Esophagus squamous epithelium (tissue), 5 donors: ENCODE data around the gene HOXA10. TPM values are rescaled to one million over a fixed set of nuclear protein-coding genes. Genes with fewer than 3 reads are reported as not detected.
A peak's percentile ranks its signal among the peaks of the same experiment; 100 is the strongest.

ENCODE experiments used
- DNase-seq: peaks from one replicate; lab custom pipeline; 2025; lab: John Stamatoyannopoulos, UW
- H3K27ac ChIP-seq, 4 donors: fragments of 200-600 bp; sonication (generic); one replicate each; pipeline ENCODE4 v1.5.1; 2016 to 2019; ENCODE audit warnings: mild to moderate bottlenecking in 1 of 4
- H3K27me3 ChIP-seq, 4 donors: fragments of 200-600 bp; sonication (generic); 1 replicate in 3 of 4; 2 replicates in 1 of 4; pipeline versions ENCODE4 v1.5.1 to v1.6.0; 2017 to 2021; ENCODE audit warnings: antibody characterized with exemption in 1 of 4
- H3K36me3 ChIP-seq, 3 donors: fragments of 200-600 bp; sonication (generic); one replicate each; pipeline ENCODE4 v1.5.1; 2016 to 2019
- H3K4me1 ChIP-seq, 3 donors: fragments of 200-600 bp; sonication (generic); one replicate each; pipeline ENCODE4 v1.5.1; 2017 to 2019
- H3K4me3 ChIP-seq, 4 donors: fragments of 200-600 bp; sonication (generic); 1 replicate in 3 of 4; 2 replicates in 1 of 4; pipeline ENCODE4 v1.5.1; 2016 to 2019; ENCODE audit warnings: mild to moderate bottlenecking in 2 of 4, moderate library complexity in 1 of 4
- H3K9me3 ChIP-seq, 3 donors: fragments of 200-600 bp; sonication (generic); one replicate each; pipeline ENCODE4 v1.5.1; 2016 to 2019
- POLR2A ChIP-seq, 4 donors: fragments of 450-650 bp; IDR thresholded peaks; one replicate each; pipeline ENCODE4 v1.6.1; 2017; ENCODE audit warnings: antibody characterized with exemption in 4 of 4, mild to moderate bottlenecking in 4 of 4, moderate library complexity in 3 of 4
- WGBS, 2 donors: methylation state at CpG; one replicate each; pipeline ENCODE4 v1.1.5; 2018; 5-methylcytosine and 5-hydroxymethylcytosine counted together
- intact Hi-C: fragments of 100-400 bp; cut with DNase I; formaldehyde crosslinking; loops from one replicate; pipeline ENCODE4 v1.15.0; 2022
- total RNA-seq, 4 donors: library from RNA; depleted of rRNA; stranded (reverse); fragments of >200 nt; gene quantifications; one replicate each; pipeline ENCODE4 v1.1.0, GENCODE V29; 2016
- TF ChIP-seq, protein P1 (sequence below), 6 experiments: fragments of 450-650 bp in 4 of 6; fragments of 200-600 bp in 2 of 6; sonication (generic) in 2 of 6; IDR thresholded peaks; one replicate each; pipeline ENCODE4 v1.5.1; 2016 to 2019; ENCODE audit warnings: antibody characterized with exemption in 6 of 6, mild to moderate bottlenecking in 4 of 6, moderate library complexity in 4 of 6
- donor health status: DM: yes; HTN: yes; CAD: no.

Gene HOXA10
- total RNA-seq, 4 donors from 2014 or later = not detected

DNA sequence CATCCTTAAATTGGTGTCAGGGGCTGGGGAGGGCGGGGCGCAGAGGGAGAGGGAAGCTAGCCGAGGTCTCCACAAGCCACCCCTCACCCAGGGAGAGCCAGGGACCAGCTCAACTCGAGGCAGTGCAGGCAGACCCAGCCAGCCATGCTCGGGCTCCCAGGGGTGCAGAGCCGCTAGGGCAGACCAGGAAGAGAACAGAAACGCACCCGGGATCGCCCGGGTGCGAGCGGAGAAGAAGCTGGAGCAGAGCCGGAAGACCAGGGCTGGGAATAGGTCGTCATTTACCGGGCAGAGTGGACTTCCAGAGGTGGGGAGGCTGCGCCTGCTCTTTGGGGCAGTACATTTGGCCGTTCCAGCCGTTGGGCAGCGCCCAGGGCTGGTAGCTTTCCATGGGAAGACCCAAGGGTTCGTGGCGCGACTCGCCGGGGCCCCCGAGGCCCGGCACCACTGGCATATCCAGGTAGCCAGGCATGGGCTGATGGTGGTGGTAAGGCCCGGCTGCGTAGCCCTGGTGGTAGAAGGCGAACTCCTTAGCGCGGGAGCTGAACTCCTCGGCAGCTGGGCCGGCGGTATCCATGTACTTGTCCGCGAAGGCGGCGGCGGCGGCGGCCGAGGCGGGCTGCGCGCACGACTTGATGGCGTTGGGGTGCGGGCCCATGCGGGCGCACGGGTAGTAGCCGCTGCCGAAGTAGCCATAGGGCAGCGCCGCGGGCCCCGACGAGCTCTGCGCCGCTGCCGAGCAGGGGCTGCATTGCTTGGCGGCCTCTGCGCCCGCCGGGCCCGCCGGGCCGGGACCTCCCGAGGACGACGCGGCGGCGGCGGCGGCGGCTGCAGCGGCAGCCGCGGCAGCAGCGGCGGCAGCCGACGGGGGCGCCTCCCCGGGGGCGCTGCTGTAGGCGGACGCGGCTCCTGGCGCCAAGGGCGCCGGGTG, 25.0 kb upstream of the HOXA10 start:
- Histone ChIP-seq H3K9me3 (no peaks in the 10 kb centered on the region), H3K27ac (no peak overlapping the region), H3K27me3 (peaks cover 48 to 100% (median 71%) of the 10 kb centered on the region in 4 donors), H3K36me3 (no peaks in the 10 kb centered on the region), H3K4me3 (peak overlapping the region in 2 of 4 donors; percentile 44 to 62), H3K4me1 (peaks cover 20 to 49% (median 34%) of the 10 kb centered on the region in 3 donors)
- 4 to 19% methylated on average over 2 to 14 of the region's 93 CpGs for WGBS, 2 donors
- DNase-seq = no peak
- intact Hi-C loops = loop anchor here (10.0 kb wide), 1 partner anchor 816 kb away; no protein-coding TSS in a partner anchor
- TF ChIP-seq POLR2A (IDR thresholded peaks at IDR 0.05) = no peak
- TF ChIP-seq, protein P1, sequence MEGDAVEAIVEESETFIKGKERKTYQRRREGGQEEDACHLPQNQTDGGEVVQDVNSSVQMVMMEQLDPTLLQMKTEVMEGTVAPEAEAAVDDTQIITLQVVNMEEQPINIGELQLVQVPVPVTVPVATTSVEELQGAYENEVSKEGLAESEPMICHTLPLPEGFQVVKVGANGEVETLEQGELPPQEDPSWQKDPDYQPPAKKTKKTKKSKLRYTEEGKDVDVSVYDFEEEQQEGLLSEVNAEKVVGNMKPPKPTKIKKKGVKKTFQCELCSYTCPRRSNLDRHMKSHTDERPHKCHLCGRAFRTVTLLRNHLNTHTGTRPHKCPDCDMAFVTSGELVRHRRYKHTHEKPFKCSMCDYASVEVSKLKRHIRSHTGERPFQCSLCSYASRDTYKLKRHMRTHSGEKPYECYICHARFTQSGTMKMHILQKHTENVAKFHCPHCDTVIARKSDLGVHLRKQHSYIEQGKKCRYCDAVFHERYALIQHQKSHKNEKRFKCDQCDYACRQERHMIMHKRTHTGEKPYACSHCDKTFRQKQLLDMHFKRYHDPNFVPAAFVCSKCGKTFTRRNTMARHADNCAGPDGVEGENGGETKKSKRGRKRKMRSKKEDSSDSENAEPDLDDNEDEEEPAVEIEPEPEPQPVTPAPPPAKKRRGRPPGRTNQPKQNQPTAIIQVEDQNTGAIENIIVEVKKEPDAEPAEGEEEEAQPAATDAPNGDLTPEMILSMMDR (IDR thresholded peaks at IDR 0.05) = no peak

- 20% methylated on average over 14 to 25 of the region's 29 CpGs for WGBS, 2 donors
- Histone ChIP-seq H3K36me3 (no peaks in the 10 kb centered on the region), H3K4me3 (no peak overlapping the region), H3K9me3 (no peaks in the 10 kb centered on the region), H3K4me1 (peaks cover 21 to 54% (median 35%) of the 10 kb centered on the region in 3 donors), H3K27ac (no peak overlapping the region), H3K27me3 (peaks cover 42 to 100% (median 72%) of the 10 kb centered on the region in 4 donors)
- no peak for DNase-seq
- TF ChIP-seq, protein P1 (IDR thresholded peaks at IDR 0.05) = no peak
- TF ChIP-seq POLR2A (IDR thresholded peaks at IDR 0.05) = no peak
- intact Hi-C loops = loop anchor here (10.0 kb wide), 1 partner anchor 817 kb away; no protein-coding TSS in a partner anchor
Measured at GRCh38 chr7:27198138-27198841, 24.2 kb upstream of the HOXA10 start.

DNA sequence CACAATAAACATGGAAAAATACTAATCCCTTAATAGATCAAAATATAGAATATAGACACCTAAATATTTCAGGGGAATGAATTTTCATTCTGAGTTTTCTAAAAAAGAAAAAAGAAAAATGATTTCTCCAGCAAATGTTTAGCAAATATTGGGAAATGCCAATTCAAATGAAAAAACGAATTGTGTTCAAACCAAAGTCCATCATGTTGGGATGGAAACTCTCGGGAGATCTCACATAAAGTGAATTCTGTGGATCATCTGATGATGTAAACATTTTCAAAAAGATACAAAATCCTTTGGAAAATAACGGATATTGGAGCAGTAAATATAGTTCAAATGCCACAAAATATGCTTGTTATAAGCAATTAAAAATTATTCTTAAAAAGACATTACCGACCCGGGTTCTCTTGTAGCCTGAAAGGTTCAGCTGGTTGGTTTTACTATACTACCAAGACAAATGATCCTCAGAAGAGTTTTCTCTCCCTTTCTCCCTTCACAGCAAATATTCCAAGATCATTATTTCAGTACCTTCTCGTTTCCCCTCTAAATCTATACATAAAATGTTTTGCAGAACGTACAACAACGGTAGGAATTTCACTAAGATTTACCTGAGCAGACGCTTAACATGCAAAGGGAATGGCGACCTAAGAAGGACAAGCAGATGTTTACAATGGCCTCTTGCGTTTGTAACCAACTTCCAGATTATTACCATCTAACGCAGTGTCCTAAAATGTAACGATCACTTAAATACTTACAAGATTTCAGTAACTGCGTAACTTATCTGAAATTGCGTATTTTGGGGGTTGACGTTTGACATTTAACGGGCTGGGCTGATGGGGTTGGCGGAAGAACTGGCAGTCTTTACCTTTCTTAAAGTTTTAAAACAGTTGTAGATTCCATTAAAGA, 23.3 kb upstream of the HOXA10 start:
- DNase-seq = no peak
- WGBS, 2 donors = 32 to 40% methylated on average over 18 of the region's 18 CpGs
- no peak for TF ChIP-seq POLR2A (IDR thresholded peaks at IDR 0.05)
- TF ChIP-seq, protein P1 (IDR thresholded peaks at IDR 0.05) = no peak
- peaks cover 27 to 62% (median 43%) of the 10 kb centered on the region in 3 donors for H3K4me1 ChIP-seq
- no peaks in the 10 kb centered on the region for H3K36me3 ChIP-seq
- H3K27me3 ChIP-seq = peaks cover 42 to 100% (median 70%) of the 10 kb centered on the region in 4 donors
- H3K27ac ChIP-seq = no peak overlapping the region
- H3K9me3 ChIP-seq = no peaks in the 10 kb centered on the region
- intact Hi-C loops = loop anchor here (10.0 kb wide), 1 partner anchor 817 kb away; no protein-coding TSS in a partner anchor
- no peak overlapping the region for H3K4me3 ChIP-seq

DNA sequence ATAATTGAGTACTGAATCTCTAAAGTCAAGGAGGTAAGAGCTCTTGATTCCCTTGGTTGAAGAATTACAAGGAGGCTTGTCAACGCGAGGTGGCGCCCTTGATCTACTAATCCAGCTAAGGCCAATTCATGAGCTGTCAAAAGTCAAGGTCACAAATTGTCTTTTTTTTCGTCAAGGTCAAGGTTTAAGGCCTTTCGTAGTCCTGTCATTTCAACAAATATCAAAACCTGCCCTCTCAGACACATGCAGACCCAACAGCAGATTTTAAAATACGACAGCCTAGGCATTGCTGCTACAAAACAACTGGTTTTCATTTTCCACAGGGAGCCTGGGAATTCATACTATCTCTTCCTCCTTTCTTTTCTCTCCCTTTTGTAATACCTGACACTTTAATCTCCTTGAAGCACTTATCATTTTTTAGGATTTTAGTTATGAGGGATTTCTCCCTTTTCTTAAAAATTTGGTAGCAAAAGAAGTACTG, 22.2 kb upstream of the HOXA10 start:
- H3K27me3 ChIP-seq = peaks cover 41 to 100% (median 70%) of the 10 kb centered on the region in 4 donors
- H3K36me3 ChIP-seq = no peaks in the 10 kb centered on the region
- no peaks in the 10 kb centered on the region for H3K9me3 ChIP-seq
- DNase-seq = no peak
- intact Hi-C loops = loop anchor here (10.0 kb wide), 1 partner anchor 818 kb away; no protein-coding TSS in a partner anchor
- TF ChIP-seq, protein P1 (IDR thresholded peaks at IDR 0.05) = peak; percentile 51 to 80 (median 70)
- no peak for TF ChIP-seq POLR2A (IDR thresholded peaks at IDR 0.05)
- 1 to 2% methylated on average over 6 of the region's 6 CpGs for WGBS, 2 donors
- no peak overlapping the region for H3K27ac ChIP-seq
- H3K4me1 ChIP-seq = peaks cover 30 to 58% (median 44%) of the 10 kb centered on the region in 3 donors
- H3K4me3 ChIP-seq = no peak overlapping the region
